WI38 (cell line): ENCODE data around the gene SNTG2.

ENCODE experiments used
- H3K4me3 ChIP-seq: 2 replicates; pipeline ENCODE4 v1.5.1; 2011; ENCODE audit warnings: low read depth, mild to moderate bottlenecking, control low read depth, low read length
- TF ChIP-seq, protein P1 (sequence below): IDR thresholded peaks from 2 replicates; pipeline ENCODE4 v1.5.1; 2012; ENCODE audit warnings: low read depth, mild to moderate bottlenecking, control low read depth, low read length

Gene SNTG2

DNA sequence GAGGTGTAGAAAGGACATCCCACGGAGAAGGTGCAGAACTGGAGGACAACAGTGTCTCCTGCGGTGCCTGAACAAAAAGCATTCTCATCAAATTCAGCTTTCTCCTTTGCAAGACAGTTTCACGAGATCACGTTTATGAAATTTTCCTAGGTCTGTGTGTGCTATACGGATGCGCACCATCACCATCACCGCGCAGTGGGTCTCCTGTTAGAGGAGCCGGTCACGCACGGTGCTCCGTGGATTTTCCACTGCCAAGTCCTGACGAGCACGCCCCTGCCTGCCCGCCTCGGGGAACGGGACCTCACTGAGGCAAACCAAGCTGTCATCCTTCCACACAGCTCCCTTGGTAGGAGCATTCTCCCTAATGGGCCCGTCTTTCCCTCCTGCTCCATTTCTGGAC is 322.2 kb downstream of the SNTG2 start:
- TF ChIP-seq, protein P1, sequence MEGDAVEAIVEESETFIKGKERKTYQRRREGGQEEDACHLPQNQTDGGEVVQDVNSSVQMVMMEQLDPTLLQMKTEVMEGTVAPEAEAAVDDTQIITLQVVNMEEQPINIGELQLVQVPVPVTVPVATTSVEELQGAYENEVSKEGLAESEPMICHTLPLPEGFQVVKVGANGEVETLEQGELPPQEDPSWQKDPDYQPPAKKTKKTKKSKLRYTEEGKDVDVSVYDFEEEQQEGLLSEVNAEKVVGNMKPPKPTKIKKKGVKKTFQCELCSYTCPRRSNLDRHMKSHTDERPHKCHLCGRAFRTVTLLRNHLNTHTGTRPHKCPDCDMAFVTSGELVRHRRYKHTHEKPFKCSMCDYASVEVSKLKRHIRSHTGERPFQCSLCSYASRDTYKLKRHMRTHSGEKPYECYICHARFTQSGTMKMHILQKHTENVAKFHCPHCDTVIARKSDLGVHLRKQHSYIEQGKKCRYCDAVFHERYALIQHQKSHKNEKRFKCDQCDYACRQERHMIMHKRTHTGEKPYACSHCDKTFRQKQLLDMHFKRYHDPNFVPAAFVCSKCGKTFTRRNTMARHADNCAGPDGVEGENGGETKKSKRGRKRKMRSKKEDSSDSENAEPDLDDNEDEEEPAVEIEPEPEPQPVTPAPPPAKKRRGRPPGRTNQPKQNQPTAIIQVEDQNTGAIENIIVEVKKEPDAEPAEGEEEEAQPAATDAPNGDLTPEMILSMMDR: no peak
- H3K4me3 ChIP-seq: no peak overlapping the region

DNA sequence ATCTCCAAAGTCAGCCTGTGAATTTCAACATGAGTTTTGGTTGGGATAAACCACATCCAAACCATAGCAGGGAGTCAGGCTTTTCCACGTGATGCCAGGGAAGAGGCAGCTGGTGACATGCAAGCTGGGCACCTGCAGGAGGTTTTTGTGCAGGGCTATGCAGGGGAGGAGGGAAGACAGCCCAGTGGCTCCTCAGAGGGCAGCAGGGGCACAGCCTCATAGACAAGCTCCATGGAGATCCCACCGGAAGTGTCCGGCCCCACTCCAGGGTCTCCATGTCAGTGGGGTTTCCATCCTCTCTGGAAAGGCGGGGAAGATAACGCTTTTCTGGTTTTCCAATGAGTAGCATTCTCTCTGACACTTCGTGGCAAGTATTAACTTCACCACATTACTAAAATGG is 327.0 kb downstream of the SNTG2 start:
- TF ChIP-seq, protein P1: no peak
- no peak overlapping the region for H3K4me3 ChIP-seq

DNA sequence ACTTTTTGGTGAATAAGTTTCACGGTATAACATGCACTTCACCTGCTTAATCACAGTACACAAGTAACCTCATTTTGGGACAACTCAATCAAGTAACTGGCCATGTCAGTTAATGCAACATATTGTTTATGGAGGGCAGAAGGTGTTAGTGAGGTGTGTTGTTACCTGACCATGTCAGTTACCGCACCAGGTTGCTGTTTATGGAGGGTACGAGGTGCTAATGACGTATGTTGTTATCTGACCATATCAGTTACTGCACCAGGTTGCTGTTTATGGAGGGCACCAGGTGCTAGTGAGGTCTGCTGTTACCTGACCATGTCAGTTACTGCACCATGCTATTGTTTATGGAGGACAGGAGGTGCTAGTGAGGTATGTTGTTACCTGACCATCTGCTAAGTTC is 327.5 kb downstream of the SNTG2 start:
- TF ChIP-seq, protein P1: no peak
- H3K4me3 ChIP-seq: no peak overlapping the region

DNA sequence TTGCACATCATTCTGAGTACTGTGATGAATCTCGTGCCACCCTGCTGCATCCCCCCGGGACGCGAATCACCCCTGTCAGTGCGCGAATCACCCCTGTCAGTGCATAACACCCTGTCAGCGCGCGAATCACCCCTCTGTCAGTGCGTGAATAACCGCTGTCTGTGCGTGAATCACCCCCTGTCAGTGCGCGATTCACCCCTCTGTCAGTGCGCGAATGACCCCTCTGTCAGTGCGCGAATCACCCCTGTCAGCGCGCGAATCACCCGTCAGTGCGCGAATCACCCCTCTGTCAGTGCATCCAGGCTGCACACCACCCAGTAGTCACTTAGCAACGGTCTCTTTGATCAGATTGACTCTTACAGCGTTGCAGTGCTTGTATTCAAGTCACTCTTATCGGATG is 328.2 kb downstream of the SNTG2 start:
- TF ChIP-seq, protein P1: no peak
- no peak overlapping the region for H3K4me3 ChIP-seq

DNA sequence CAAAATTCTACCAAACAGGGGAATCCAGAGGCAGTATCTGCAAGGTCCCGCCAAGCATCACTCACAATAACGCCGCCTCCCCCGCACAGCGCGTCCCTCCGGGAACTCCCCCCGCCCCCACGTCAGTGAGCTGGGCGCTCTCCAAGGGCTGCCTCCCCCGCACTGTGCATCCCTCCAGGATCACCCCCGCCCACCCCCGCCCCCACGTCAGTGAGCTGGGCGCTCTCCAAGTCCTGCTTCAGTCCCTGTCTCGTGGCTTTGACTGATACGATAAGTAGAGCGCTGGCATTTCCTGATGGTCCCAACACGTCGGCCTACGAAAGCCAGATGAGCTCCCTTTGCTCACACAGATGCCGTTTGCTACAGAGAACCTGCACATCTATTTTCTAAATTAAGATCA is 331.9 kb downstream of the SNTG2 start:
- no peak overlapping the region for H3K4me3 ChIP-seq
- TF ChIP-seq, protein P1: no peak

DNA sequence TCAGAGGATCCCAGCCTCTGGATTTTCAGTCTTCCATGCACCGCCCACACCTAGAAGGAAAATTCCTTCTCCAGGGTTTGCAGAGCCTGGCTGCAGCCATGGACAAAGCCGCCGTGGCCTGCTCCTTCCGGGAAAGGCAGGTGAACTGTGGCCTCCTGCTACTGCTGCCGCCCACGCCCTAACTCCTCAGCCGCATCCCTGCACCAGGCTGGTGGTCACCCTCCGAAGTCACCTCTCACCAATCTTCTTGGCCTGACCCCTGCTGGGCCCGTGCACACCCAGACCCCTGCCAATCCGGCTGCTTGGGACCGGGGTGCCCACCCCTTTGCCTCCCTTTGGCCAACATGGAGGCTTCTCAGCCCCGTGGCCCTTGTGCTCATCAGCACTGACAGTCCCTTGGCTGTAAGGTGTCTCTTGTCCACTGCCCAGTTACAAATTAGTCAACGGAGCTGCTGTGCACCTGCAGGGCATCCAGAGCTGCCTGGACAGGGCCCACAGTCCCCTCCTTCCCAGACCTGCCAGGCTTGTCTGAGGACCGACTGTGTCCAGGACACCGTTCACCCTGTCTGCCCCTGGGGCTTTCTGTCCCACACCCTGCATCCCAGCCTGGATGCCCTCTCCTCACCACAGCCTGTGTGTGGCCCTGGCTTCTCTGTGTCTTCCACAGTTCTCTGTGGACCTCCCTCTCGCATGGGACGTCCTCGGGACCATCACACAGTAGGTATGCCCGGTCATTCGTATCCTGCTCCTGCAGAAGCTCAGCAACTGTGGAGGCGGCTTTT is 332.6 kb downstream of the SNTG2 start:
- TF ChIP-seq, protein P1: no peak

DNA sequence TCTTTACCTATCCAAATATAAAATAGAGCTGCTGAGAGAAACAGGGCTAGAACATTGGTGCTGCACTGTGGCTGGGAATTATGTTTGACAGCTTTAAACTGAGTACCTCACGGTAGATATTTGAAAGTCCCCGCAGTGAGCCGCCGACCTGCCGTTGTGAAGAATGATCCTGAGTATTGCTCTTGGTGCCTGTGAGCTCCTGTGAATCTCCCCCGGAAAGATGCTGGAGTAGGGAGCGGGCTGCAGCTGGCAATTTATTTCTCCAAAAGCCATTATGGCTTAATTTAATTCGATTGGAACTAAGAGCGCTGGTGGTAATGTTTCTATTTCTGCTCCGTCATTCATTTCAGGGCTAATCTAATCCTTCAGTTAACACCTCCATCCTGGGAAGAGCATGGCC is 333.2 kb downstream of the SNTG2 start:
- H3K4me3 ChIP-seq: no peak overlapping the region
- TF ChIP-seq, protein P1: no peak

More for the DNA sequence above, 332.6 kb downstream of the SNTG2 start:
- no peak overlapping the region for H3K4me3 ChIP-seq
